ENCODE measurements around the gene EYS.

DNA sequence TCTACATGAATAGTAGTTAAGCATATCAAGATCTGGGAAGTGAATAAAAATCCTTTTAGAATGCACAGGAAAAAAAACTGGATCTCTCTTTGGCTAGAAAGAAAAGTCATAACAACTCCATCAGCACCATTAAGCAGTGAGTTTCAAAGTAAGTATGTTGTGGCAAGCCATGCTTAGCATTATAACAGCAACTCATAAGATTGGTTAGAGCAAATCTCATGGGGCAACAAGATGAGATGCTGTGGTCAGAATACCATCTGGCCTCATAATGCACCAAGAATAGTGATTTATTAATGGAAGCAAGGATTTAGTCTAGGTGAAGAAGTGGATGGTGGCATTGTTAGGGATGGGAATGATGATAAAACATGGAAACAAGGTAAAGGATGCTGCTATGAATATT, 1912.0 kb downstream of the EYS start:
- TF ChIP-seq, protein P1, sequence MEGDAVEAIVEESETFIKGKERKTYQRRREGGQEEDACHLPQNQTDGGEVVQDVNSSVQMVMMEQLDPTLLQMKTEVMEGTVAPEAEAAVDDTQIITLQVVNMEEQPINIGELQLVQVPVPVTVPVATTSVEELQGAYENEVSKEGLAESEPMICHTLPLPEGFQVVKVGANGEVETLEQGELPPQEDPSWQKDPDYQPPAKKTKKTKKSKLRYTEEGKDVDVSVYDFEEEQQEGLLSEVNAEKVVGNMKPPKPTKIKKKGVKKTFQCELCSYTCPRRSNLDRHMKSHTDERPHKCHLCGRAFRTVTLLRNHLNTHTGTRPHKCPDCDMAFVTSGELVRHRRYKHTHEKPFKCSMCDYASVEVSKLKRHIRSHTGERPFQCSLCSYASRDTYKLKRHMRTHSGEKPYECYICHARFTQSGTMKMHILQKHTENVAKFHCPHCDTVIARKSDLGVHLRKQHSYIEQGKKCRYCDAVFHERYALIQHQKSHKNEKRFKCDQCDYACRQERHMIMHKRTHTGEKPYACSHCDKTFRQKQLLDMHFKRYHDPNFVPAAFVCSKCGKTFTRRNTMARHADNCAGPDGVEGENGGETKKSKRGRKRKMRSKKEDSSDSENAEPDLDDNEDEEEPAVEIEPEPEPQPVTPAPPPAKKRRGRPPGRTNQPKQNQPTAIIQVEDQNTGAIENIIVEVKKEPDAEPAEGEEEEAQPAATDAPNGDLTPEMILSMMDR (IDR thresholded peaks at IDR 0.05) = no peak
- no peak for TF ChIP-seq POLR2AphosphoS5 (IDR thresholded peaks at IDR 0.05)

All from gastroesophageal sphincter (tissue), 3 donors.